Osteoblast (primary cell): ENCODE measurements around the gene KIF5B. TPM values are rescaled to one million over a fixed set of nuclear protein-coding genes. Genes with fewer than 3 reads are reported as not detected.
A peak's percentile ranks its signal among the peaks of the same experiment; 100 is the strongest.

Experiments used
- DNase-seq: peaks from one replicate; pipeline ENCODE4 v3.0.0; 2011; ENCODE audit warnings: low spot score, mixed read lengths; ENCODE audit not compliant: insufficient read length; ENCODE audit errors: missing footprints
- H2AFZ ChIP-seq: 2 replicates; pipeline ENCODE4 v1.6.0; 2011; ENCODE audit warnings: mild to moderate bottlenecking, low read length
- H3K27ac ChIP-seq: 2 replicates; pipeline ENCODE4 v1.5.1; 2011; ENCODE audit warnings: mild to moderate bottlenecking, low read depth, low read length, moderate library complexity
- H3K27me3 ChIP-seq: 2 replicates; pipeline ENCODE4 v1.6.0; 2012; ENCODE audit warnings: mild to moderate bottlenecking, control low read depth, inconsistent platforms, low read length, moderate library complexity; ENCODE audit not compliant: insufficient read depth
- H3K36me3 ChIP-seq: 2 replicates; pipeline ENCODE4 v1.5.1; 2011; ENCODE audit warnings: mild to moderate bottlenecking, low read length, control low read depth, moderate library complexity; ENCODE audit not compliant: insufficient read depth
- H3K4me1 ChIP-seq: 2 replicates; pipeline ENCODE4 v1.5.1; 2011; ENCODE audit warnings: mild to moderate bottlenecking, low read length, control low read depth, moderate library complexity; ENCODE audit not compliant: insufficient read depth
- H3K4me2 ChIP-seq: 2 replicates; pipeline ENCODE4 v1.6.0; 2011; ENCODE audit warnings: mild to moderate bottlenecking, low read length; ENCODE audit not compliant: insufficient read depth
- H3K4me3 ChIP-seq: fragments of 200-600 bp; sonication (generic); 3 replicates; pipeline ENCODE4 v1.5.1; 2012; ENCODE audit warnings: mild to moderate bottlenecking, low read length, inconsistent platforms; ENCODE audit not compliant: insufficient read depth
- H3K79me2 ChIP-seq: 2 replicates; pipeline ENCODE4 v1.6.0; 2012; ENCODE audit warnings: mild to moderate bottlenecking, low read length, control low read depth, inconsistent platforms; ENCODE audit not compliant: insufficient read depth
- H3K9me3 ChIP-seq: 2 replicates; pipeline ENCODE4 v1.5.1; 2011; ENCODE audit warnings: low read depth, low read length, control low read depth
- H4K20me1 ChIP-seq: 2 replicates; pipeline ENCODE4 v1.6.0; 2012; ENCODE audit warnings: mild to moderate bottlenecking, low read length, control low read depth; ENCODE audit not compliant: insufficient read depth
- CTCF ChIP-seq: IDR thresholded peaks from 2 replicates; pipeline ENCODE4 v1.5.1; 2011; ENCODE audit warnings: mild to moderate bottlenecking, low read depth, low read length, moderate library complexity; ENCODE audit errors: extremely low read depth
- total RNA-seq: library from RNA; depleted of rRNA; stranded (reverse); fragments of >200 nt; gene quantifications from 2 replicates; pipeline ENCODE4 v1.2.3, GENCODE V29; 2012

KIF5B gene
- total RNA-seq, 1 donor, result 128 TPM

GRCh38 chr10:32060347-32060746 is 4.1 kb upstream of the KIF5B start:
- Histone ChIP-seq H3K4me1 (peaks cover 7% of the 10 kb centered on the region), H3K4me2 (no peak overlapping the region), H3K9me3 (no peaks in the 10 kb centered on the region), H3K27me3 (no peaks in the 10 kb centered on the region), H3K27ac (no peak overlapping the region), H3K79me2 (peaks cover 11% of the 10 kb centered on the region), H3K36me3 (no peaks in the 10 kb centered on the region), H2AFZ (no peak overlapping the region), H3K4me3 (no peak overlapping the region), H4K20me1 (peaks cover 2% of the 10 kb centered on the region)
- TF ChIP-seq CTCF, result no peak
- no peak for DNase-seq

GRCh38 chr10:32059472-32059871 is 3.2 kb upstream of the KIF5B start:
- DNase-seq, result no peak
- Histone ChIP-seq H3K27me3 (no peaks in the 10 kb centered on the region), H3K4me3 (no peak overlapping the region), H3K4me2 (no peak overlapping the region), H3K4me1 (peaks cover 7% of the 10 kb centered on the region), H4K20me1 (peaks cover 10% of the 10 kb centered on the region), H2AFZ (no peak overlapping the region), H3K27ac (no peak overlapping the region), H3K79me2 (peaks cover 20% of the 10 kb centered on the region), H3K9me3 (no peaks in the 10 kb centered on the region), H3K36me3 (no peaks in the 10 kb centered on the region)
- TF ChIP-seq CTCF, result no peak

GRCh38 chr10:32057036-32057372 is 779 bp upstream of the KIF5B start:
- Histone ChIP-seq H3K79me2 (peaks cover 45% of the 10 kb centered on the region), H4K20me1 (peaks cover 27% of the 10 kb centered on the region), H2AFZ (peak overlapping the region; percentile 99), H3K4me1 (peaks cover 17% of the 10 kb centered on the region), H3K27me3 (no peaks in the 10 kb centered on the region), H3K4me2 (peak overlapping the region; percentile 97), H3K4me3 (peak overlapping the region; percentile 95), H3K9me3 (no peaks in the 10 kb centered on the region), H3K36me3 (no peaks in the 10 kb centered on the region), H3K27ac (peak overlapping the region; percentile 70)
- TF ChIP-seq CTCF, result no peak
- DNase-seq, result no peak

- peaks cover 32% of the 10 kb centered on the region for H4K20me1 ChIP-seq
Observed at GRCh38 chr10:32055478-32056135, 618 bp downstream of the KIF5B start.

More at GRCh38 chr10:32055478-32056135, 618 bp downstream of the KIF5B start:
- Histone ChIP-seq H3K4me1 (peaks cover 23% of the 10 kb centered on the region), H3K4me3 (peak overlapping the region; percentile 95), H3K36me3 (no peaks in the 10 kb centered on the region), H2AFZ (peak overlapping the region; percentile 82), H3K27ac (peak overlapping the region; percentile 70), H3K4me2 (peak overlapping the region; percentile 78), H3K9me3 (no peaks in the 10 kb centered on the region), H3K79me2 (peaks cover 59% of the 10 kb centered on the region), H3K27me3 (no peaks in the 10 kb centered on the region)
- no peak for TF ChIP-seq CTCF
- DNase-seq, result peak; percentile 77
